ENCODE results near the gene USP54. TPM values are rescaled to one million over a fixed set of nuclear protein-coding genes. Genes with fewer than 3 reads are reported as not detected.

USP54 gene
- total RNA-seq, 1 donor from 2014 or later, result 10.8 TPM

GRCh38 chr10:73480158-73480557, 111.0 kb downstream of the USP54 start:
- H3K9me3 Mint-ChIP-seq, result no peaks in the 10 kb centered on the region
- no peak overlapping the region for H3K27ac Mint-ChIP-seq
- POLR2A ChIA-PET, result interaction anchor here (0.6 to 1.6 kb wide), 2 partner anchors 16 to 20 kb away, joined by 3 to 7 read pairs; partner anchors contain the start of gene PPP3CB
- CTCF ChIA-PET, result no interaction called here
- H3K4me1 Mint-ChIP-seq, result peaks cover 21% of the 10 kb centered on the region
- no peaks in the 10 kb centered on the region for H3K27me3 Mint-ChIP-seq
- intact Hi-C loops (cut with micrococcal nuclease), result no loop called here
- H3K36me3 Mint-ChIP-seq (ENCODE audit: low read depth), result peaks cover 44% of the 10 kb centered on the region
- DNase-seq (no peak), ATAC-seq (ENCODE audit: low read depth) (peak; percentile 31)
- H3K4me3 Mint-ChIP-seq, result no peak overlapping the region
- no peak for TF ChIP-seq CTCF (IDR thresholded peaks at IDR 0.05)

- H3K4me3 Mint-ChIP-seq, result no peak overlapping the region
- TF ChIP-seq CTCF (IDR thresholded peaks at IDR 0.05), result no peak
- peaks cover 21% of the 10 kb centered on the region for H3K4me1 Mint-ChIP-seq
- DNase-seq, result no peak
- H3K27me3 Mint-ChIP-seq, result no peaks in the 10 kb centered on the region
- ChIA-PET CTCF (no interaction called here), POLR2A (interaction anchor here (1.0 kb wide), 1 partner anchor 17 kb away, joined by 8 read pairs; the partner anchor contains the start of gene PPP3CB)
- intact Hi-C loops (cut with micrococcal nuclease), result loop anchor here (2.0 kb wide), 1 partner anchor 16 kb away; no protein-coding TSS in a partner anchor
- no peak for ATAC-seq (ENCODE audit: low read depth)
- H3K36me3 Mint-ChIP-seq (ENCODE audit: low read depth), result peaks cover 51% of the 10 kb centered on the region
- H3K27ac Mint-ChIP-seq, result no peak overlapping the region
- no peaks in the 10 kb centered on the region for H3K9me3 Mint-ChIP-seq
Observed at GRCh38 chr10:73478636-73479035, 112.5 kb downstream of the USP54 start.

GRCh38 chr10:73471226-73471625, 119.9 kb downstream of the USP54 start:
- POLR2A ChIA-PET, result interaction anchor here (0.6 kb wide), 1 partner anchor 11 kb away, joined by 10 read pairs; no protein-coding TSS in a partner anchor
- H3K27ac Mint-ChIP-seq, result no peak overlapping the region

GRCh38 chr10:73469579-73469978, 121.6 kb downstream of the USP54 start:
- H3K27me3 Mint-ChIP-seq, result no peaks in the 10 kb centered on the region
- peaks cover 19% of the 10 kb centered on the region for H3K4me1 Mint-ChIP-seq
- ATAC-seq (ENCODE audit: low read depth) (no peak), DNase-seq (no peak)
- no peak overlapping the region for H3K4me3 Mint-ChIP-seq
- intact Hi-C loops (cut with micrococcal nuclease), result no loop called here
- H3K27ac Mint-ChIP-seq, result peak overlapping the region; percentile 0
- POLR2A ChIA-PET, result interaction anchor here (1.8 kb wide), 1 partner anchor 26 kb away, joined by 8 read pairs; the partner anchor contains the start of gene PPP3CB
- peaks cover 72% of the 10 kb centered on the region for H3K36me3 Mint-ChIP-seq (ENCODE audit: low read depth)
- no peak for TF ChIP-seq CTCF (IDR thresholded peaks at IDR 0.05)
- H3K9me3 Mint-ChIP-seq, result no peaks in the 10 kb centered on the region
- CTCF ChIA-PET, result no interaction called here

More at GRCh38 chr10:73471226-73471625, 119.9 kb downstream of the USP54 start:
- CTCF ChIA-PET, result no interaction called here
- Mint-ChIP-seq H3K4me1 (peaks cover 19% of the 10 kb centered on the region), H3K36me3 (ENCODE audit: low read depth) (peaks cover 71% of the 10 kb centered on the region), H3K27me3 (no peaks in the 10 kb centered on the region), H3K4me3 (no peak overlapping the region), H3K9me3 (no peaks in the 10 kb centered on the region)
- ATAC-seq (ENCODE audit: low read depth) (no peak), DNase-seq (no peak)
- intact Hi-C loops (cut with micrococcal nuclease), result no loop called here
- no peak for TF ChIP-seq CTCF (IDR thresholded peaks at IDR 0.05)

GRCh38 chr10:73467206-73467605, 123.9 kb downstream of the USP54 start:
- intact Hi-C loops (cut with micrococcal nuclease), result no loop called here
- no peaks in the 10 kb centered on the region for H3K27me3 Mint-ChIP-seq
- no peak for TF ChIP-seq CTCF (IDR thresholded peaks at IDR 0.05)
- POLR2A ChIA-PET, result interaction anchor here (0.5 kb wide), 1 partner anchor 337 kb away, joined by 3 read pairs; no protein-coding TSS in a partner anchor
- no peak overlapping the region for H3K4me3 Mint-ChIP-seq
- ATAC-seq (ENCODE audit: low read depth) (no peak), DNase-seq (no peak)
- H3K36me3 Mint-ChIP-seq (ENCODE audit: low read depth), result peaks cover 71% of the 10 kb centered on the region
- H3K4me1 Mint-ChIP-seq, result peaks cover 13% of the 10 kb centered on the region
- no peak overlapping the region for H3K27ac Mint-ChIP-seq
- CTCF ChIA-PET, result no interaction called here
- no peaks in the 10 kb centered on the region for H3K9me3 Mint-ChIP-seq

All from activated B cell treated with CpG ODN at 0.5 μM for 24 hours (primary cell).